ENCODE measurements around the gene PJA1. TPM values are rescaled to one million over a fixed set of nuclear protein-coding genes. Genes with fewer than 3 reads are reported as not detected.

Gene PJA1
- total RNA-seq, 1 donor from 2014 or later, result 11.4 TPM

- no peak for DNase-seq (ENCODE audit: low read depth in 2 of 2)
These were observed 7.7 kb upstream of the PJA1 start for GRCh38 chrX:69172937-69173336.

- DNase-seq (ENCODE audit: low read depth in 2 of 2), result no peak
These were observed 5.1 kb upstream of the PJA1 start for GRCh38 chrX:69170319-69170718.

GRCh38 chrX:69163936-69164741 lies 1.1 kb downstream of the PJA1 start:
- peak; percentile 21 to 26 for DNase-seq (ENCODE audit: low read depth in 2 of 2)

- DNase-seq (ENCODE audit: low read depth in 2 of 2), result no peak
These were observed 2.8 kb downstream of the PJA1 start for GRCh38 chrX:69162361-69162865.

GRCh38 chrX:69161786-69162349 lies 3.4 kb downstream of the PJA1 start:
- no peak for DNase-seq (ENCODE audit: low read depth in 2 of 2)

- DNase-seq (ENCODE audit: low read depth in 2 of 2), result no peak
These were observed 3.9 kb downstream of the PJA1 start for GRCh38 chrX:69161371-69161770.

GRCh38 chrX:69158166-69158980 lies 6.9 kb downstream of the PJA1 start:
- DNase-seq (ENCODE audit: low read depth in 2 of 2), result peak in 1 of 2 donors; percentile 64

GRCh38 chrX:69156638-69157037 lies 8.6 kb downstream of the PJA1 start:
- DNase-seq (ENCODE audit: low read depth in 2 of 2), result no peak

- DNase-seq (ENCODE audit: low read depth in 2 of 2), result no peak
These were observed 9.3 kb downstream of the PJA1 start for GRCh38 chrX:69155786-69156520.

GRCh38 chrX:69154051-69154450 lies 11.2 kb downstream of the PJA1 start:
- DNase-seq (ENCODE audit: low read depth in 2 of 2), result no peak

- DNase-seq (ENCODE audit: low read depth in 2 of 2), result no peak
These were observed 12.1 kb downstream of the PJA1 start for GRCh38 chrX:69153060-69153730.

- no peak for DNase-seq (ENCODE audit: low read depth in 2 of 2)
These were observed 12.8 kb downstream of the PJA1 start for GRCh38 chrX:69152417-69152841.

GRCh38 chrX:69151866-69152284 lies 13.4 kb downstream of the PJA1 start:
- no peak for DNase-seq (ENCODE audit: low read depth in 2 of 2)

GRCh38 chrX:69150281-69150960 lies 14.8 kb downstream of the PJA1 start:
- no peak for DNase-seq (ENCODE audit: low read depth in 2 of 2)

GRCh38 chrX:69149466-69150280 lies 15.6 kb downstream of the PJA1 start:
- no peak for DNase-seq (ENCODE audit: low read depth in 2 of 2)

GRCh38 chrX:69148946-69149345 lies 16.3 kb downstream of the PJA1 start:
- DNase-seq (ENCODE audit: low read depth in 2 of 2), result no peak

- no peak for DNase-seq (ENCODE audit: low read depth in 2 of 2)
These were observed 18.5 kb downstream of the PJA1 start for GRCh38 chrX:69146739-69147138.

- DNase-seq (ENCODE audit: low read depth in 2 of 2), result no peak
These were observed 19.5 kb downstream of the PJA1 start for GRCh38 chrX:69145714-69146113.

Measured in dermis microvascular lymphatic vessel endothelial cell (primary cell).